Keratinocyte (primary cell): ENCODE data around the gene LRRN4CL.
"Not testable (repeated sequence)": the region's sequence is repeated elsewhere in the genome, so short reads cannot be mapped to it uniquely, and the experiment has no call there.

Experiments used
- EZH2 ChIP-seq: IDR thresholded peaks from one replicate; pipeline ENCODE4 v1.6.1; 2012; ENCODE audit warnings: inconsistent platforms, mild to moderate bottlenecking, low read length, moderate library complexity
- TF ChIP-seq, protein P1 (sequence below), 3 experiments: IDR thresholded peaks in 1 of 3; conservative IDR thresholded peaks in 1 of 3; optimal IDR thresholded peaks in 1 of 3; 2 replicates in 2 of 3; 3 replicates in 1 of 3; pipeline versions ENCODE3 to v1.5.1; 2011; ENCODE audit warnings: low read length in 3 of 3, mild to moderate bottlenecking in 3 of 3, moderate library complexity in 2 of 3, control low read depth in 1 of 3, inconsistent platforms in 1 of 3; ENCODE audit not compliant: insufficient read depth in 2 of 3; ENCODE audit errors: extremely low read depth in 1 of 3

DNA sequence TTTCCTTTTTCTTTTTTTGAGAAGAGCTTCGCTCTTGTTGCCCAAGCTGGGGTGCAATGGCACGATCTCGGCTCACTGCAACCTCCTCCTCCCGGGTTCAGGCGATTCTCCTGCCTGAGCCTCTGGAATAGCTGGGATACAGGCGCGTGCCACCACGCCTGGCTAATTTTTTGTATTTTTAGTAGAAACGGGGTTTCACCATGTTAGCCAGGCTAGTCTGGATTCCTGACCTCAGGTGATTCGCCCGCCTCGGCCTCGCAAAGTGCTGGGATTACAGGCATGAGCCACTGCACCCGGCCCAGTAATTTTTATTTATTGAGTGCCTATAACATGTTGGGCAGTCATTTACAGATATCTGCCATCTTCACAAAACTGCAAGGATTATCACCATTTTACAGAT, 40.7 kb upstream of the LRRN4CL start:
- TF ChIP-seq, protein P1, sequence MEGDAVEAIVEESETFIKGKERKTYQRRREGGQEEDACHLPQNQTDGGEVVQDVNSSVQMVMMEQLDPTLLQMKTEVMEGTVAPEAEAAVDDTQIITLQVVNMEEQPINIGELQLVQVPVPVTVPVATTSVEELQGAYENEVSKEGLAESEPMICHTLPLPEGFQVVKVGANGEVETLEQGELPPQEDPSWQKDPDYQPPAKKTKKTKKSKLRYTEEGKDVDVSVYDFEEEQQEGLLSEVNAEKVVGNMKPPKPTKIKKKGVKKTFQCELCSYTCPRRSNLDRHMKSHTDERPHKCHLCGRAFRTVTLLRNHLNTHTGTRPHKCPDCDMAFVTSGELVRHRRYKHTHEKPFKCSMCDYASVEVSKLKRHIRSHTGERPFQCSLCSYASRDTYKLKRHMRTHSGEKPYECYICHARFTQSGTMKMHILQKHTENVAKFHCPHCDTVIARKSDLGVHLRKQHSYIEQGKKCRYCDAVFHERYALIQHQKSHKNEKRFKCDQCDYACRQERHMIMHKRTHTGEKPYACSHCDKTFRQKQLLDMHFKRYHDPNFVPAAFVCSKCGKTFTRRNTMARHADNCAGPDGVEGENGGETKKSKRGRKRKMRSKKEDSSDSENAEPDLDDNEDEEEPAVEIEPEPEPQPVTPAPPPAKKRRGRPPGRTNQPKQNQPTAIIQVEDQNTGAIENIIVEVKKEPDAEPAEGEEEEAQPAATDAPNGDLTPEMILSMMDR (optimal IDR thresholded peaks at IDR 0.05 in 1 of 3, IDR thresholded peaks at IDR 0.05 in 1 of 3, conservative IDR thresholded peaks at IDR 0.05 in 1 of 3; ENCODE audit: extremely low read depth in 1 of 3, insufficient read depth in 2 of 3, low read length in 3 of 3) = not testable (repeated sequence)
- TF ChIP-seq EZH2 = not testable (repeated sequence)
